H1 (cell line): Measurements from ENCODE around the gene AGAP1. TPM values are rescaled to one million over a fixed set of nuclear protein-coding genes. Genes with fewer than 3 reads are reported as not detected.

Source experiments
- CTCF ChIA-PET: fragments of 300-600 bp; sonication (Branson Sonifier 250); formaldehyde crosslinking; loops from one replicate; lab custom pipeline; 2021; ENCODE audit not compliant: partially characterized antibody; lab: Charles Lee
- POLR2A ChIA-PET: fragments of 300-600 bp; sonication (Branson Sonifier 250); formaldehyde crosslinking; loops from one replicate; lab custom pipeline; 2021; ENCODE audit warnings: inconsistent platforms; ENCODE audit not compliant: partially characterized antibody; lab: Charles Lee
- DNase-seq, 2 experiments: peaks; one replicate each; pipeline versions ENCODE4 v3.0.0 to v3.0.0-alpha.2; 2010 to 2022; ENCODE audit warnings: low spot score in 2 of 2, low read depth in 1 of 2, mixed read lengths in 1 of 2
- FAIRE-seq: peaks from 2 replicates; lab custom pipeline; 2011; peaks lifted over from hg19 to GRCh38; lab: Jason Lieb, UNC
- H2AFZ ChIP-seq: 2 replicates; pipeline ENCODE4 v1.8.1; 2012; ENCODE audit warnings: low read length, inconsistent platforms
- H2AK5ac ChIP-seq: 2 replicates; pipeline ENCODE4 v1.6.1; 2013; ENCODE audit warnings: low read depth, low read length
- H2BK120ac ChIP-seq: replicated peaks from 2 replicates; pipeline ENCODE3; 2013; ENCODE audit warnings: low read depth, low read length, inconsistent platforms
- H2BK12ac ChIP-seq: 2 replicates; pipeline ENCODE4 v1.6.1; 2013; ENCODE audit warnings: low read depth, low read length
- H2BK15ac ChIP-seq: 2 replicates; pipeline ENCODE4 v1.6.1; 2013; ENCODE audit warnings: low read length
- H2BK20ac ChIP-seq: 2 replicates; pipeline ENCODE4 v1.6.1; 2013; ENCODE audit warnings: low read length
- H2BK5ac ChIP-seq: 2 replicates; pipeline ENCODE4 v1.6.1; 2013; ENCODE audit warnings: low read depth, low read length
- H3K14ac ChIP-seq: 2 replicates; pipeline ENCODE4 v1.6.1; 2013; ENCODE audit warnings: inconsistent platforms; ENCODE audit not compliant: insufficient read length
- H3K18ac ChIP-seq: 2 replicates; pipeline ENCODE4 v1.6.1; 2013; ENCODE audit warnings: low read length; ENCODE audit errors: extremely low read depth
- H3K23ac ChIP-seq: 2 replicates; pipeline ENCODE4 v1.6.1; 2013; ENCODE audit warnings: inconsistent platforms; ENCODE audit not compliant: insufficient read length
- H3K23me2 ChIP-seq: 2 replicates; pipeline ENCODE4 v1.6.1; 2013; ENCODE audit warnings: low read depth, low read length
- H3K27ac ChIP-seq: 2 replicates; pipeline ENCODE4 v1.6.1; 2011; ENCODE audit warnings: low read depth, low read length, inconsistent platforms
- H3K27me3 ChIP-seq, 4 experiments: replicated peaks in 1 of 4; 1 replicate in 1 of 4; 2 replicates in 3 of 4; pipeline versions ENCODE4 v1.6.1 to v1.8.1; 2011 to 2013; ENCODE audit warnings: low read length in 3 of 4, mild to moderate bottlenecking in 3 of 4, inconsistent platforms in 2 of 4, mixed read lengths in 2 of 4, moderate library complexity in 1 of 4; ENCODE audit not compliant: control insufficient read depth in 3 of 4, insufficient read depth in 3 of 4; ENCODE audit errors: extremely low read depth in 1 of 4
- H3K36me3 ChIP-seq, 4 experiments: 2 replicates each; pipeline versions ENCODE4 v1.6.1 to v1.8.1; 2011 to 2013; ENCODE audit warnings: mild to moderate bottlenecking in 4 of 4, low read length in 3 of 4, moderate library complexity in 2 of 4, control low read depth in 1 of 4, inconsistent platforms in 1 of 4; ENCODE audit not compliant: insufficient read depth in 4 of 4, control insufficient read depth in 2 of 4
- H3K4ac ChIP-seq: replicated peaks from 2 replicates; pipeline ENCODE3; 2013; ENCODE audit warnings: low read length, low read depth, mixed read lengths, inconsistent platforms; ENCODE audit not compliant: insufficient read length
- H3K4me1 ChIP-seq, 4 experiments: replicated peaks in 1 of 4; 1 replicate in 1 of 4; 2 replicates in 3 of 4; pipeline versions ENCODE4 v1.6.1 to v1.8.1; 2011 to 2013; ENCODE audit warnings: low read length in 3 of 4, inconsistent platforms in 2 of 4, mixed read lengths in 1 of 4; ENCODE audit not compliant: insufficient read depth in 4 of 4, control insufficient read depth in 3 of 4
- H3K4me2 ChIP-seq, 2 experiments: 2 replicates each; pipeline versions ENCODE4 v1.6.1 to v1.8.1; 2011 to 2013; ENCODE audit warnings: low read depth in 2 of 2, low read length in 2 of 2, control low read depth in 1 of 2, inconsistent platforms in 1 of 2, mild to moderate bottlenecking in 1 of 2; ENCODE audit not compliant: insufficient read depth in 1 of 2
- H3K4me3 ChIP-seq, 4 experiments: fragments of 200-600, 300-600 bp in 1 of 4; sonication (generic), shearing (Covaris generic), sonication (Bioruptor Twin) in 1 of 4; 2 replicates each; pipeline versions ENCODE4 v1.5.1 to v1.8.1; 2011 to 2016; ENCODE audit warnings: low read length in 4 of 4, low read depth in 3 of 4, control low read depth in 2 of 4, inconsistent platforms in 2 of 4, mild to moderate bottlenecking in 2 of 4, mixed read lengths in 1 of 4, moderate library complexity in 1 of 4; ENCODE audit not compliant: insufficient read depth in 2 of 4; ENCODE audit errors: extremely low read depth in 1 of 4
- H3K56ac ChIP-seq: replicated peaks from 2 replicates; pipeline ENCODE3; 2013; ENCODE audit warnings: low read depth, mild to moderate bottlenecking, mixed read lengths, low read length, inconsistent platforms; ENCODE audit not compliant: insufficient read length
- H3K79me1 ChIP-seq: 2 replicates; pipeline ENCODE4 v1.6.1; 2013; ENCODE audit warnings: low read depth, low read length, control low read depth
- H3K79me2 ChIP-seq, 2 experiments: 2 replicates each; pipeline versions ENCODE4 v1.6.1 to v1.8.1; 2012 to 2013; ENCODE audit warnings: low read length in 2 of 2, mild to moderate bottlenecking in 2 of 2, inconsistent platforms in 1 of 2; ENCODE audit not compliant: insufficient read depth in 2 of 2, control insufficient read depth in 1 of 2
- H3K9ac ChIP-seq, 4 experiments: replicated peaks in 1 of 4; 1 replicate in 1 of 4; 2 replicates in 3 of 4; pipeline versions ENCODE4 v1.6.1 to v1.8.1; 2011 to 2013; ENCODE audit warnings: low read depth in 3 of 4, low read length in 3 of 4, control low read depth in 2 of 4, mild to moderate bottlenecking in 2 of 4, moderate library complexity in 2 of 4, inconsistent platforms in 1 of 4; ENCODE audit errors: extremely low read depth in 1 of 4
- H3K9me3 ChIP-seq, 2 experiments: 2 replicates each; pipeline versions ENCODE4 v1.6.1 to v1.8.1; 2012 to 2013; ENCODE audit warnings: mild to moderate bottlenecking in 2 of 2, moderate library complexity in 2 of 2, control low read depth in 1 of 2, inconsistent platforms in 1 of 2, low read depth in 1 of 2, low read length in 1 of 2, mixed read lengths in 1 of 2; ENCODE audit not compliant: insufficient read depth in 2 of 2
- H4K20me1 ChIP-seq, 2 experiments: replicated peaks in 1 of 2; 2 replicates each; pipeline versions ENCODE3 to v1.8.1; 2011 to 2013; ENCODE audit warnings: inconsistent platforms in 2 of 2, low read length in 2 of 2, mild to moderate bottlenecking in 1 of 2; ENCODE audit not compliant: insufficient read depth in 2 of 2, control insufficient read depth in 1 of 2
- H4K5ac ChIP-seq: 2 replicates; pipeline ENCODE4 v1.6.1; 2013; ENCODE audit warnings: low read length, low read depth, mixed read lengths, inconsistent platforms; ENCODE audit not compliant: insufficient read length
- H4K8ac ChIP-seq: 2 replicates; pipeline ENCODE4 v1.8.0; 2013; ENCODE audit warnings: mild to moderate bottlenecking, moderate library complexity, low read length, inconsistent platforms; ENCODE audit not compliant: insufficient read depth; ENCODE audit errors: extremely low read depth
- H4K91ac ChIP-seq: replicated peaks from 2 replicates; pipeline ENCODE3; 2013; ENCODE audit warnings: low read length, mixed read lengths, inconsistent platforms; ENCODE audit not compliant: insufficient read length
- BACH1 ChIP-seq: IDR thresholded peaks from 2 replicates; pipeline ENCODE4 v1.6.1; 2012; ENCODE audit warnings: low read length, improper control_type of control experiment
- CREB1 ChIP-seq: IDR thresholded peaks from 2 replicates; pipeline ENCODE4 v1.6.1; 2012; ENCODE audit warnings: inconsistent platforms
- JUND ChIP-seq: IDR thresholded peaks from 2 replicates; pipeline ENCODE4 v1.6.1; 2011; ENCODE audit warnings: mild to moderate bottlenecking, improper control_type of control experiment, low read length
- NANOG ChIP-seq: IDR thresholded peaks from 2 replicates; pipeline ENCODE4 v1.6.1; 2011; ENCODE audit warnings: low read length, low read depth, mild to moderate bottlenecking, inconsistent platforms; ENCODE audit not compliant: insufficient read depth, poor library complexity, severe bottlenecking
- PHF8 ChIP-seq: fragments of 200-600 bp; sonication (generic); conservative IDR thresholded peaks from 2 replicates; pipeline ENCODE4 v1.7.1; 2012; ENCODE audit warnings: low read depth, mild to moderate bottlenecking, inconsistent platforms, low read length, moderate library complexity
- POU5F1 ChIP-seq: IDR thresholded peaks from 2 replicates; pipeline ENCODE4 v1.6.1; 2011; ENCODE audit warnings: low read depth, mild to moderate bottlenecking, low read length, moderate library complexity
- RXRA ChIP-seq: IDR thresholded peaks from 2 replicates; pipeline ENCODE4 v1.6.1; 2011; ENCODE audit warnings: low read depth, mild to moderate bottlenecking, low read length, moderate library complexity; ENCODE audit not compliant: insufficient read depth
- TAF7 ChIP-seq: optimal IDR thresholded peaks from 2 replicates; pipeline ENCODE3; 2011; ENCODE audit warnings: low read depth, mild to moderate bottlenecking, inconsistent platforms, low read length, moderate library complexity, borderline replicate concordance
- YY1 ChIP-seq: IDR thresholded peaks from 2 replicates; pipeline ENCODE4 v1.6.1; 2011; ENCODE audit warnings: low read depth, mild to moderate bottlenecking, low read length
- WGBS, 2 experiments: shearing (Covaris generic) in 1 of 2; methylation state at CpG; one replicate each; pipeline versions ENCODE4 v1.1.6 to v1.1.7; 2013 to 2015; ENCODE audit warnings: low lambda C conversion rate in 2 of 2, mixed read lengths in 2 of 2, inconsistent platforms in 1 of 2, low coverage in 1 of 2, missing lambda C conversion rate in 1 of 2; ENCODE audit not compliant: insufficient replicate concordance in 2 of 2, insufficient coverage in 1 of 2, insufficient read length in 1 of 2; ENCODE audit errors: extremely low coverage in 1 of 2, missing lambda C conversion rate in 1 of 2; 5-methylcytosine and 5-hydroxymethylcytosine counted together
- polyA plus RNA-seq, 7 experiments: library from polyadenylated mRNA; depleted of rRNA in 3 of 7; stranded (reverse) in 5 of 7; unstranded in 2 of 7; fragments of >200 nt in 5 of 7; fragments of 200-250 nt in 2 of 7; gene quantifications; 1 replicate in 5 of 7; 2 replicates in 1 of 7; 4 replicates in 1 of 7; pipeline versions ENCODE4 v1.2.1 to v1.2.3, GENCODE V29; 2011 to 2013; ENCODE audit warnings: missing spikeins in 2 of 7, mixed read lengths in 2 of 7
- total RNA-seq: library from RNA; stranded (reverse); fragmentation: NEBNext Ultra II Directional; extraction: Animal tissue kit (Norgen Biotek cat#: 25700); gene quantifications from 2 replicates; pipeline ENCODE4 v1.2.1, GENCODE V29; 2021
- TF ChIP-seq, protein P1 (sequence below), 3 experiments: IDR thresholded peaks; 1 replicate in 2 of 3; 2 replicates in 1 of 3; pipeline versions ENCODE4 v1.5.1 to v1.6.1; 2011; ENCODE audit warnings: low read length in 3 of 3, mild to moderate bottlenecking in 3 of 3, inconsistent platforms in 2 of 3, low read depth in 1 of 3, moderate library complexity in 1 of 3; ENCODE audit not compliant: insufficient read depth in 1 of 3; ENCODE audit errors: control extremely low read depth in 1 of 3

Gene AGAP1
- total and polyA plus RNA-seq, 2 of the 8 experiments (the other 6 are each of a cell fraction or from before 2014, with no cell fraction given) = 18.1 to 39.4 TPM

DNA sequence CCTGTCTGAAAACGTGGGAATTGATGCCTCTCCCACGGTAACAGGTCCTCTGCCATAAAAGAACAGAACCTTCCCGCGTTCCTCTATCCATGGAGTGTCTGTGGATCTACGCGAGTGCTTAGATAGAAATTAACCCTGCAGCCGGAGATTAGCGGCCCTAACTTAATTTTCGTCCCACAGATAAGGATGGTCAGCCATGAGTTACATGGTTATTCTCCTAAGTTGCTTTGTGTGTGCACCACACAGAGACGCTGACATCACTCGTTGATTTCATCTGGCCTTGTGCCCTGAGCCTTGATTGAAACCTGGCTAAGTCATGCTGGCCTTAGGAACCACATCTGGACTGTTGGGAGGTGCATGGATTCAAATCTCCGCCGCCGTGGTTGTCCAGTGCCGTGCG, 542.2 kb downstream of the AGAP1 start:
- Histone ChIP-seq H4K20me1 (no peaks in the 10 kb centered on the region), H2BK5ac (no peak overlapping the region), H3K4me3 (no peak overlapping the region), H3K4me2 (no peak overlapping the region), H3K79me2 (no peaks in the 10 kb centered on the region; a peak in 1 of 4 replicates), H3K36me3 (0 out of 8 replicates have a peak, but pooled peaks cover 0 to 3% (median 0%) of the 10 kb centered on the region in 4 experiments), H3K79me1 (no peaks in the 10 kb centered on the region), H4K8ac (no peak overlapping the region), H3K4me1 (peaks cover 0 to 4% (median 0%) of the 10 kb centered on the region in 4 experiments; a peak in 3 of 7 replicates), H2AFZ (no peak overlapping the region), H3K9me3 (no peaks in the 10 kb centered on the region), H3K27me3 (no peaks in the 10 kb centered on the region), H3K56ac (no peak overlapping the region), H2BK12ac (no peak overlapping the region), H3K9ac (no peak overlapping the region), H4K91ac (no peak overlapping the region), H3K18ac (no peak overlapping the region), H3K14ac (no peak overlapping the region), H2BK15ac (no peak overlapping the region), H3K27ac (no peak overlapping the region), H3K4ac (no peak overlapping the region), H4K5ac (no peak overlapping the region), H2BK20ac (no peak overlapping the region), H2BK120ac (no peak overlapping the region), H3K23ac (no peak overlapping the region), H3K23me2 (no peaks in the 10 kb centered on the region), H2AK5ac (no peak overlapping the region)
- no peak for FAIRE-seq
- ChIA-PET CTCF (interaction anchor here (0.9 to 1.2 kb wide), 2 partner anchors 8 to 9 kb away, joined by 3 read pairs; no protein-coding TSS in a partner anchor), POLR2A (interaction anchor here (1.2 kb wide), 1 partner anchor 9 kb away, joined by 3 read pairs; no protein-coding TSS in a partner anchor)
- 90% methylated on average over 16 of the region's 16 CpGs; no CpG with 5 or more reads in 1 of the 2 experiments for WGBS, 2 experiments
- no peak for DNase-seq
- TF ChIP-seq NANOG (no peak), POU5F1 (no peak), TAF7 (no peak), RXRA (no peak), JUND (no peak), YY1 (no peak), CREB1 (no peak), PHF8 (no peak), BACH1 (no peak)
- TF ChIP-seq, protein P1, sequence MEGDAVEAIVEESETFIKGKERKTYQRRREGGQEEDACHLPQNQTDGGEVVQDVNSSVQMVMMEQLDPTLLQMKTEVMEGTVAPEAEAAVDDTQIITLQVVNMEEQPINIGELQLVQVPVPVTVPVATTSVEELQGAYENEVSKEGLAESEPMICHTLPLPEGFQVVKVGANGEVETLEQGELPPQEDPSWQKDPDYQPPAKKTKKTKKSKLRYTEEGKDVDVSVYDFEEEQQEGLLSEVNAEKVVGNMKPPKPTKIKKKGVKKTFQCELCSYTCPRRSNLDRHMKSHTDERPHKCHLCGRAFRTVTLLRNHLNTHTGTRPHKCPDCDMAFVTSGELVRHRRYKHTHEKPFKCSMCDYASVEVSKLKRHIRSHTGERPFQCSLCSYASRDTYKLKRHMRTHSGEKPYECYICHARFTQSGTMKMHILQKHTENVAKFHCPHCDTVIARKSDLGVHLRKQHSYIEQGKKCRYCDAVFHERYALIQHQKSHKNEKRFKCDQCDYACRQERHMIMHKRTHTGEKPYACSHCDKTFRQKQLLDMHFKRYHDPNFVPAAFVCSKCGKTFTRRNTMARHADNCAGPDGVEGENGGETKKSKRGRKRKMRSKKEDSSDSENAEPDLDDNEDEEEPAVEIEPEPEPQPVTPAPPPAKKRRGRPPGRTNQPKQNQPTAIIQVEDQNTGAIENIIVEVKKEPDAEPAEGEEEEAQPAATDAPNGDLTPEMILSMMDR (IDR thresholded peaks at IDR 0.05; ENCODE audit: control extremely low read depth in 1 of 3, insufficient read depth in 1 of 3, low read depth in 1 of 3, low read length in 3 of 3) = no peak
